ENCODE data around the gene PDX1.

The PDX1 gene

GRCh38 chr13:27967736-27968315 lies 48.0 kb downstream of the PDX1 start:
- DNase-seq (ENCODE audit: low read depth): no peak
- no peak overlapping the region for H3K4me3 ChIP-seq (ENCODE audit: control insufficient read depth, low read depth, low read length)

DNA sequence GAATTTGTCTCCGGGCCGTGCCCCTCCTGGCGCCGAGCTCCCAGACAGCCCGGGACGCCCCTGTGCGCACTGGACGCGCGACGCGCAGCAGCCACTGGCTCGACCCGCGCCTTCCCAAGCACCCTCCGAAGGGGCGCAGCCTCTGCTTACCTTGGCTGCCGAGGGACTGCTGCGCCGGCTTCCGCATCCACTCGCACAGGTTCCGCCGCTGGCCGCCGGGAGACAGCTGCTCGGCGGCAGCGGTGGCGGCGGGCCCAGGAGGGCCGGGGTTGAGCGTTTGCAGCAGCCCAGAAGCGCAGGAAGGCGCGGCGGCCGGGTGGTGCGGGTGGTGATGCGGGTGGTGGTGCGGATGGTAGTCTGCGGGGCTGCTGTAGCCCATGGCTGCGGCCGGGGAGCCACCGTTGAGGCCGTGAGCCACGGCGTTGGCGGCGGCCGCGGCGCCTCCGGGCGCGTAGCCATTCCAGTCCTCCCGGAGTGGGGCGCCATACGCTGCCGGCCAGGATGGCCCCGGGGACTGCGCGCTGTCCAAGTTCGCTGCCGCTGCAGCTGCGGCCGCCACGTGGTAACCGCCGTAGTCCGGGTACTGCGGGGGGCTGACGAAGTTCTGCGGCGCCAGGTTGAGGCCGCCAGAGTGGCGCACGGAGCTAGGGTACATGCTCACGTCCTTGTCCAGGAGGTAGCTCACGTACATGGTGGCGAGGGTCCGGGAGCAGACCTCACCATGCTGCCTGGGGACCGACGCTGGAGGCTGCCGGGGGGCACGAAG lies 48.7 kb downstream of the PDX1 start:
- no peak for DNase-seq (ENCODE audit: low read depth)
- H3K4me3 ChIP-seq (ENCODE audit: control insufficient read depth, low read depth, low read length): no peak overlapping the region
- no peak for TF ChIP-seq CTCF (IDR thresholded peaks at IDR 0.05; ENCODE audit: control insufficient read depth, insufficient read depth, low read depth, low read length, missing control alignments)

More at GRCh38 chr13:27967736-27968315, 48.0 kb downstream of the PDX1 start:
- no peak for TF ChIP-seq CTCF (IDR thresholded peaks at IDR 0.05; ENCODE audit: control insufficient read depth, insufficient read depth, low read depth, low read length, missing control alignments)

DNA sequence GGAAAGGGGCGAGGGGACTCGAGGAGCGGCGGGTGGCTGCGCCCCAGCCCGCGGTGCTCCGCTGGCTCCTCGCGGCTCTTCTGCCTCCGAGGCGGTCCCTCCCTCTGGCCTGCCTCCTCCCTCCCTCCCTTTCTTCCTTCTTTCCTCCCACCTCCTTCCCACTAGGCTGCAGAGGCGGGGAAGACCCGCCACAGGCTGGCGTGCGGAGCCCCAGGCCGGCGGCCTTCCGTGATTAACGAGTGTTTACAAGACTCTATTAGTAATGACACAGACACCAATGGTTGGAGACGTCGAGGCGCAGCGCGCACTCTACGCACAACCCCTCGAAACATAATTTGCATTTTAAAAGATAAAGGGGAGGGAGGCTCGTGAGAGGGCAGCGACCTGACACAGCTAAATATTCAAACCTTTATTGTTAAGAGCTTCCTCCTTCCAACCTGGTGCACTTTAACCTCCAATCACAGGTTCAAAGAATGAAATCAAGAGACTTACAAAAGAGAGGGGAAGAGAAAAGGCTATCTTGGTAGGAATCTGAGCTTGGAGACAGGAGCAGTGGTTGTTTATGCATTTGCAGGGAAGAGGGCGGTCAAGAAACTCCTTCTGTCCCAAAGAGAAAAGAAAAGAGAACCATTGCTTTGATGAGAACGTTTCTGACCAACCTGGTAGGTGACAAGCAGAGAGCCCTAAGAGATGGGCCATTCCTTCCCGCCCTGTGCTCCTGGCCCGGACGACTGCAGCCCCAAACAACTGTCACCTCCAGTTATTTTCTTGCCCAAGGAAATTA lies 49.5 kb downstream of the PDX1 start, which contains the start of gene CDX2:
Gene CDX2 (minus strand): TSS at position 234 of the 784 bp plus-strand sequence. CDS start 309 bp downstream, outside the sequence.
- no peak for TF ChIP-seq CTCF (IDR thresholded peaks at IDR 0.05; ENCODE audit: control insufficient read depth, insufficient read depth, low read depth, low read length, missing control alignments)
- no peak for DNase-seq (ENCODE audit: low read depth)
- H3K4me3 ChIP-seq (ENCODE audit: control insufficient read depth, low read depth, low read length): no peak within 1 kb of the TSS

- no peak overlapping the region for H3K4me3 ChIP-seq (ENCODE audit: control insufficient read depth, low read depth, low read length)
- TF ChIP-seq CTCF (IDR thresholded peaks at IDR 0.05; ENCODE audit: control insufficient read depth, insufficient read depth, low read depth, low read length, missing control alignments): no peak
- no peak for DNase-seq (ENCODE audit: low read depth)
Measured at GRCh38 chr13:27969866-27970229, 50.0 kb downstream of the PDX1 start.

DNA sequence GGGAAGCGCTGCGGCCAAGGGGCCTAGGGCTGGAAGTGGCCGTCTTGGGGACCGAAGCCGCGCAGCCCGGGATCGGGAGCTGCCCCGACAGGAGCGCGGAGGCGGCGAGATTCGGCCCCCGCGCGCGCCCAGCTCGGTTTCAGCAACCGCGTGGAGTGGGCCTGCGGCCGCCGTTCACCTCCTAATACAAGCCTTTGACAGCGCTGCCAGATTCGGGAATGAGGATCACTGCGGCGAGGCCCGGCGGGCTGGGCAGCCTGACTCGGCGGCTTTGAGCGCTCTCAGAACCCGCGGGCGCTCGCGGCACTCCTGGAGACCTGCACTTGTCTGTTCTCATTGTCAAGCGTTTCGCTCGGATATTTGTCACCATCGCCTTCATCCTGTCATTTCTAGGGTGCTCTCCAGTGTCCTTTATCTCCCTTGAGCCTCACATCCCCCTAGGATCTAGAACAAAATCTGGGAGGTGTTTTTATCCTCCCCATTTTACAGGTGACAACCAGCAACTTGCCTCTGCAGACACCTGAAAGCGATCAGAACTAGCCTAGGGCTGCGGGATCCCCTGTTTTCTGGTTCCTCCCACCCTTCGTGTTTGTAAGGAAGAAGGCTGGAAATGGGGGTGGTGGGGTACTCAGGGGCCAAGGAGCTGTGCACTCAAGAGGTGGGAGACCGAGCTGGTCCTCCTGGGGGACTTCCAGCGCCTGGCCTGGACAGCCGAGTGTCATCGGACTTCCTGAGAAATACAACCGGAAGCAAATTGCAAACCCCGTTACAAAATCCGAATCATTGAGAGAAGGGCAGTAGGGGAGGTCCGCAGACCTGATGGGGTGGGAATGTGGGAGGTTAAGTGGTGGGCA lies 50.8 kb downstream of the PDX1 start:
- no peak overlapping the region for H3K4me3 ChIP-seq (ENCODE audit: control insufficient read depth, low read depth, low read length)
- no peak for TF ChIP-seq CTCF (IDR thresholded peaks at IDR 0.05; ENCODE audit: control insufficient read depth, insufficient read depth, low read depth, low read length, missing control alignments)
- DNase-seq (ENCODE audit: low read depth): no peak

GRCh38 chr13:27971236-27971645 lies 51.4 kb downstream of the PDX1 start:
- no peak overlapping the region for H3K4me3 ChIP-seq (ENCODE audit: control insufficient read depth, low read depth, low read length)
- TF ChIP-seq CTCF (IDR thresholded peaks at IDR 0.05; ENCODE audit: control insufficient read depth, insufficient read depth, low read depth, low read length, missing control alignments): no peak
- DNase-seq (ENCODE audit: low read depth): no peak

Data from AG09309 (cell line).